ENCODE measurements around the gene KRTAP5-8. TPM values are rescaled to one million over a fixed set of nuclear protein-coding genes. Genes with fewer than 3 reads are reported as not detected.
"Not testable (repeated sequence)": the region's sequence is repeated elsewhere in the genome, so short reads cannot be mapped to it uniquely, and the experiment has no call there.

KRTAP5-8 gene
- total RNA-seq, 2 donors from 2014 or later: 0.22 to 0.58 TPM

DNA sequence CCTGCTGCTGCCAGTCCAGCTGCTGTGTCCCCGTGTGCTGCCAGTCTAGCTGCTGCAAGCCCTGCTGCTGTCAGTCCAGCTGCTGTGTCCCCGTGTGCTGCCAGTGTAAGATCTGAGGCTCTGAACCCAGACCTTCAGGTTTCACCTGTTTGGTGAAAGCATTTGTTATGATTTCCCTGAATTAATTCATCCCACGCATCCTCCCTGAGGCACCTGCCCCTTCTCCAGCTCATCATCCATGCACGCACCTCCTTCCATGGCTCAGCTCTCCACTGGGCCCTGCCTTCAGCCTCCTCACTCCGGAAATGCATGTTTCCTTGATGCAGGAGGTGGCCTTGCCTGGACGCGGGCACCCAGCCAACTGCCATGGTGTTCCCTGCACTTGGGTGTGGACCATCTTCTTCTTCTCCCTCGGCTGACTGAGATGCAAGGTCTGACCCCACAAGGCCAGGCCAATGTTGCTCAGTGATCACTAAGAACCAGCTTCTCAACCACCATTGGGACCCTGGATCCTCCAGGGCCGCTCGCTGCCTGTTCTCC, 28.3 kb downstream of the KRTAP5-8 start:
- peak in 1 of 2 donors; percentile 38 for DNase-seq
- peak; percentile 60 for ATAC-seq
- intact Hi-C loops (cut with DNase I, micrococcal nuclease): no loop called here

GRCh38 chr11:71566626-71567599, 29.1 kb downstream of the KRTAP5-8 start:
- DNase-seq; intact Hi-C loops (cut with DNase I, micrococcal nuclease): not testable (repeated sequence)
- ATAC-seq: peak; percentile 50

GRCh38 chr11:71567633-71568032, 29.8 kb downstream of the KRTAP5-8 start:
- DNase-seq; ATAC-seq; intact Hi-C loops (cut with DNase I, micrococcal nuclease): not testable (repeated sequence)

DNA sequence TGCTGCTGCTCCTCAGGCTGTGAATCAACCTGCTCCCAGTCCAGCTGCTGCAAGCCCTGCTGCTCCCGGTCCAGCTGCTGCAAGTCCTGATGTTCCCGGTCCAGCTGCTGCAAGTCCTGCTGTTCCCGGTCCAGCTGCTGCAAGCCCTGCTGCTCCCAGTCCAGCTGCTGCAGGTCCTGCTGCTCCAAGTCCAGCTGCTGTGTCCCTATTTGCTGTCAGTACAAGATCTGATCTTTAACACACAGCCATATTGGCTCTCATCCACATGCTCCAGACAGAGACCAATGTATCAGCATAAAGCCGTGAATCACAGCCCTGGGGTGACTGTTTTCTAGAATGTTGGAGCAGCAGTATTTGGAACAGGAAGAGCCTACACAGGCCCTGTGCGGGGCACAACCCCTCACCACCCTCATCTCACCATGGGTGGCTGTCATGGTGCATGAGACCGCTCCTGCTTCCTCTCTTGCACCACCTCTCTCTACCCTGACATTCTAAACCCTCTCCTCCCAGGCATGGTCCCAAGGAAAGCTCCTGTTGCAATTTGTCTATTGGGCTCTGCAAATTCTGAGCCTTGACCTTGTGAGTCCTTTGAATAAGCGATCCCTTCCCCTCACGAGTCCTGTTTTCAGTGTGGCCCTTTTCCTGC, 31.0 kb downstream of the KRTAP5-8 start:
- no peak for ATAC-seq

DNA sequence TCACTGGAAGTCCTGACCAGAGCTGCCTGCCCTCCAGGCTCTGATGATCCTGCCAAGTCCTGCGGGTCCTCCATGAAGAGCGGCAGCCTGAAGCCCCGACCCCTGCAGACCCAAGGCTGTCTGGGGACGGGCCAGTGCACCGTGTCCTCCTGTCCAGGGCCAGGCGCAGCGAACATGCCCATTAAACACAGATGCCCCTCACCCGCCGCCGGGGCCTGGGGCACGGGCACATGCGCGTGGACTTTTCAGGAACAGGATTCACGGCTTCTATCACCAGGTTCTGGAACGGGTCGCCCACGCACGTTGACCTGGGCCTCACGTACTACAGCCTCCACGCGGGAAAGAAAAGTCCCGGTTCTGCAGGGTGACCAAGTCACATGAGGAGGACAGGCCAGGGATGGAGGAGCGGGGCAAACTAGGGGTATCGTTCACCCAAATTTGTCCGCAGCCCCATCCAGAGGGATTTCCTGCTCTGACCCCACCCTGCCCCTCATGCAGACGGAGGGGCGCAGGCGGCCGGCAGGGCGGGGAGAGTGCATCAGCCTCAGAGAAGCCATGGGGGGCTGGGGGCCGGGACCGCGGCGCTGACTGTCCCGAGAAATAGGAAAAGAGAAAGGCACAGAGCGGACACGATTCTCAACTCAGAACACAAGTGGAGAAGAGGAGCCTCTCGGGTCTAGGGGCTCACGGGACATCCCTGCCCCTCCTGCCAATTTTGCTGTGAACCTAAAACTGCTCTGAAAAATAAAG, 33.5 kb downstream of the KRTAP5-8 start:
- intact Hi-C loops (cut with DNase I, micrococcal nuclease); ATAC-seq; DNase-seq: not testable (repeated sequence)

More for the DNA sequence above, 31.0 kb downstream of the KRTAP5-8 start:
- intact Hi-C loops (cut with DNase I, micrococcal nuclease): no loop called here
- DNase-seq: no peak

GRCh38 chr11:71572811-71573210, 35.0 kb downstream of the KRTAP5-8 start:
- intact Hi-C loops (cut with DNase I, micrococcal nuclease): no loop called here

DNA sequence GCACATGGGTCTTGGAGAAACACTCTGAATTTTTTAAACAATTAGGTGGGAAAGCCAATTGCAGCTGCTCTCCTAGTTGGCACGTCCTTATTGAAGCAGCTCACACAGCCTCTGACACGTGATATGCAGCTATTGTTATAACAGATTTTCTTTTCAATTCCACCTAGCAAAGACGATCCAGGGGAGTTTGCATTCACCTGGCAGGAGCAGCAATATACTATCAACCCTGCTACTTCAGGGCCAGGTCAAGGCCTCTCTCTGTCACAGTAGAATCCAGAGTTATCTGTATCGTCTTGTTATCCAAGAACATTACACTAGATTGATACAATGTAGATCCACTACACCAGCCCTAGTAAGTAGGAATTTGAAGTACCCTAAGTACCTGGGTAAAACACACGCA, 36.6 kb downstream of the KRTAP5-8 start:
- intact Hi-C loops (cut with DNase I, micrococcal nuclease): no loop called here
- DNase-seq (no peak), ATAC-seq (no peak)

More at GRCh38 chr11:71572811-71573210, 35.0 kb downstream of the KRTAP5-8 start:
- ATAC-seq: no peak
- DNase-seq: no peak

GRCh38 chr11:71575723-71576424, 38.0 kb downstream of the KRTAP5-8 start:
- ATAC-seq (no peak), DNase-seq (no peak)
- intact Hi-C loops (cut with DNase I, micrococcal nuclease): no loop called here

GRCh38 chr11:71576688-71577465, 39.1 kb downstream of the KRTAP5-8 start:
- ATAC-seq; intact Hi-C loops (cut with DNase I, micrococcal nuclease); DNase-seq: not testable (repeated sequence)

GRCh38 chr11:71577469-71578004, 39.7 kb downstream of the KRTAP5-8 start:
- no peak for DNase-seq
- no peak for ATAC-seq
- intact Hi-C loops (cut with DNase I, micrococcal nuclease): no loop called here

DNA sequence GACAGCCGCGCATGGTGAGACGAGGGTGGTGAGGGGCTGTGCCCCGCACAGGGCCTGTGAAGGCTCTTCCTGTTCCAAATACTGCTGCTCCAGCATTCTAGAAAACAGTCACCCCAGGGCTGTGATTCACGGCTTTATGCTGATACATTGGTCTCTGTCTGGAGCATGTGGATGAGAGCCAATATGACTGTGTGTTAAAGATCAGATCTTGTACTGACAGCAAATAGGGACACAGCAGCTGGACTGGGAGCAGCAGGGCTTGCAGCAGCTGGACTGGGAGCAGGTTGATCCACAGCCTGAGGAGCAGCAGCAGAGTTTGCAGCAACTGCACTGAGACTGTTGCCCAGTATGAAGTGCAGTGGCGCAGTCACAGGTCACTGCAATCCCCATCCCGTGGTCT, 41.7 kb downstream of the KRTAP5-8 start:
- ATAC-seq; intact Hi-C loops (cut with DNase I, micrococcal nuclease); DNase-seq: not testable (repeated sequence)

GRCh38 chr11:71580057-71581003, 42.5 kb downstream of the KRTAP5-8 start:
- ATAC-seq: peak; percentile 88
- peak; percentile 54 to 58 for DNase-seq
- intact Hi-C loops (cut with DNase I, micrococcal nuclease): no loop called here

- intact Hi-C loops (cut with DNase I, micrococcal nuclease): no loop called here
- ATAC-seq (no peak), DNase-seq (no peak)
These were observed 44.0 kb downstream of the KRTAP5-8 start for GRCh38 chr11:71581826-71582225.

GRCh38 chr11:71582309-71582895, 44.6 kb downstream of the KRTAP5-8 start, which contains the start of gene KRTAP5-11:
TSS of gene KRTAP5-11 (minus strand) at chr11:71582875. CDS start at chr11:71582837, 38 bp downstream.
- DNase-seq (no peak), ATAC-seq (no peak)
- intact Hi-C loops (cut with DNase I, micrococcal nuclease): no loop called here

- DNase-seq; intact Hi-C loops (cut with DNase I, micrococcal nuclease); ATAC-seq: not testable (repeated sequence)
These were observed 45.1 kb downstream of the KRTAP5-8 start for GRCh38 chr11:71582969-71583368.

DNA sequence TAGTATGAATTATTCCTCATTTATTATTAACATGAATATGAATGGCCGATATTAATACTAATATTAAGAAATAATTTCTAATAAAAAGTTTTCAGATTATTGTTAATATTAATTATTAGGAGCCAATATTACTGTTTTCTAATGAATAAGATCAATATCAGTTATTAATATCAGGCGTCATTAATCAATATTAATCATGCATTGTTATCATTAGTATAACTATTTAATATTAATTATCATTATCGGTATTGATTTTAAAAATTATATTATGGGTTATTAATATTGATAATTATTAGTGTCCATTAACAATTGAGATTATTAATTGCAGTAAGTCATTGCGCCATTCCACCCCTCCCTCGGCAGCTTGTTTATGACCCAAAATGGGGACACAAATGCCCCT, 47.8 kb downstream of the KRTAP5-8 start:
- DNase-seq; intact Hi-C loops (cut with DNase I, micrococcal nuclease); ATAC-seq: not testable (repeated sequence)

All from left colon (tissue), 2 donors.